IPS DF 4.7 (cell line): Measurements from ENCODE around the gene CD40.
"Not testable (repeated sequence)": the region's sequence is repeated elsewhere in the genome, so short reads cannot be mapped to it uniquely, and the experiment has no call there.

Source experiments
- DNase-seq: peaks from one replicate; pipeline ENCODE4 v3.0.0-alpha.2; 2013; ENCODE audit warnings: low spot score; ENCODE audit errors: extremely low read depth

CD40 gene

GRCh38 chr20:46117704-46118467 is at the start of gene CD40:
CD40 (plus strand) TSS chr20:46118314; CDS start chr20:46118344, 30 bp downstream.
- DNase-seq: no peak

GRCh38 chr20:46070215-46070900 is 47.8 kb upstream of the CD40 start:
- DNase-seq: no peak

GRCh38 chr20:46071573-46071972 is 46.5 kb upstream of the CD40 start:
- no peak for DNase-seq

DNA sequence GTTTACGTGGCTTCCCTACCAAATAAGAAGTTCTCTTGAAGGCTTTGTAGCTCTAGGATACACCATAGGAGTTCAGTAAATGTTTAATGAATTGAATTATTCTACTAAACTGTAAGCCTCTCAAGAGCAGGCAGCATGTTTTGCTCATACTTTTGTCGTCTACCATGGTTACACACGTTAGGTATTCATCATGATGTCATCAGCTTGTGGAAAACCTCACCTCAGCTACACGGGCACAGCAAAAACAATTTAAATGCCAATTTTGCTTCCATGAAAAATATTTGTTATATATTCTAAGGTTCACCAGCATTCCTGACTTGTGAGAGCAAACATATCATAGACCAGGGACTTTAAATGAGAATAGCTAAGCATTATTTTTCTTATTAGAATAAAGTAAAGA is 45.1 kb upstream of the CD40 start:
- no peak for DNase-seq

- DNase-seq: no peak
Measured at GRCh38 chr20:46073443-46073842, 44.7 kb upstream of the CD40 start.

GRCh38 chr20:46074006-46074405 is 44.1 kb upstream of the CD40 start:
- DNase-seq: no peak

GRCh38 chr20:46076806-46077205 is 41.3 kb upstream of the CD40 start:
- no peak for DNase-seq

DNA sequence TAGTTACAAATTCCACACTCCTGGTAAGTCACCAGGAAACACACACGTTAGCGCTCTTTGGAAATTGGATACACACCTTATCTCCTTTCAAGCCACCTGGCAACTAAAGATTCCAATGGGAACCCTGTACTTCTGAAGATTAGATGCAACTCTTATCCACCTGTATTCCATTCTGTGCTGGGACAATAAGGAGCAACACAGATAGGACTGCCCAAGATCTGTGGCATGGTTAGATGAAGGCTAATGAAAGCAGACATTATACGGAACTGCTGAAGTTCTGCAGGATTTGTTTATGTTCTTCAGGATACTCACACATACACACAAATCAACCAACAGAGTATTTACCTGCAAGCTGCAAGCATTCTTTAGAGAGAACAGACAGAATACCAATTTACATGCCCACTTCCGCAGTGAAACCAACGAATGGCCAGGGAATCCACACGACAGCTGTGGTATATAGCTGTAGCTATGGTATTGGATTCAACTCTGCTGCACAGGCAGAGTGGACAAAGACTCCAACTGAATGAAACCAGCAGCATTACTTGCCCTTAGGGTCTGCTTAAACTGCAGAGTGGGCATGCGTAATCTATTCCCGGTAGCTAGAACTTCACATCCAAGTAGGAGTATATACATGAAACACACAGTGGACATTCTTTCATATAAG is 40.3 kb upstream of the CD40 start:
- DNase-seq: no peak

DNA sequence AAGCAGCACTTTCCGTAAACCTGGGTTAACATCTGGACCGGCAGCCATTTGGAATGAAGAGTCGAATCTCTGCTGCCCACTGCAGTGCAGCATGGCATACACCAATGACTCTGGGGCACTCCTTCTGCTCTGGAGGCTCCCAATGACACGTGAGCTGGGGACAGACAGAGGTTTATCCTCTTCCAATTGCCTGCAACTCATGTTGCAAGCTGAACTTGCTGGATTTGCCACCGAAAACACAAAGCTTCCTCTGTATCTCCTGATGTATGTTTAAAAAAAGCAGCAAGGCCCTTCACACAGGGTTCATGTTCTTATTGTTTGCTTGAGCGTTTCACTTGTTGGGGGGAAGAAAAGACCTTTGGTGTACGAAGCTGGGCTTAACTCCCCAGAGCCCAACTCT is 39.2 kb upstream of the CD40 start:
- DNase-seq: no peak

GRCh38 chr20:46081074-46081473 is 37.0 kb upstream of the CD40 start:
- DNase-seq: no peak

DNA sequence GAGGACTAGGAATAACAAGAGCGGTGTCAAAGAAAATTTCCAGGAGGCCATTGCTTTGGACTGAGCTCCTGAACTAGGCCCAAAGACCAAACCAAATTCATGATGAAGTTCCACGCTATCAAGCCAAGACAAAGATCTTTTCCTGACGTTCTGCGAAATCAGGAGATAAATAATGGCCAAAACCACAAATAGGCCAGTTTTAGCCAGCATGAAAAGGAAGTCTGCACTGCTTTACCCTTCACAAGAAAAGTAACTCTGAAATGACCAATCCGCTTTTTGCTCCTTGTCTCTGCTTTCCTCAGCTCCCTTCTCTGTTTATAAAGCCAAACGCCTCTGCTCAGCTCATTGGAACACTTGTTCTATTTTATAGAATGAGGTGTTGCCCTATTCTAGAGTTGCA is 35.0 kb upstream of the CD40 start:
- no peak for DNase-seq

DNA sequence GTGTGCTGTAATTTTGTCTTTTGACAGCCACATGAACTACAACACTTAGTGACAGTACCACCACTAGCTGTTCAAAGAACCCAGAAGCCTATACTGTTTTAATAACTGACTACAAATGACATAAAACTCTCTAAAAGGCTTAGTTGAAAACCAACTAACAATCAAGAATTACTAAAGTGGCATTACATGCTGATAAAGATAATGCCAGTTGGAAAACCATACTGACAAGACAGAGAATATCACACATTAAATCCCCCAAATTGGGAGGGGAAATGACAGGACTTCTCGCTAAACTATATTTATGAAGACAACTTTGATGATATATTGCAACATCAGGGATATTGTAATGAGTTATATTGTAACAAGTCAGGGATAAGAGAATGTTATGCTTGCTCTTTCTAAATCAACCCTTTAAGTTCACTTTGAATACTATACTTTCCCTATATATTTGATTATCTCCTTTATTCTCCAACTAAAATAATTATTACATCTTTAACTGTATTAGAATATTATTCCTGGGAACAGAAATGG is 34.5 kb upstream of the CD40 start:
- no peak for DNase-seq

DNA sequence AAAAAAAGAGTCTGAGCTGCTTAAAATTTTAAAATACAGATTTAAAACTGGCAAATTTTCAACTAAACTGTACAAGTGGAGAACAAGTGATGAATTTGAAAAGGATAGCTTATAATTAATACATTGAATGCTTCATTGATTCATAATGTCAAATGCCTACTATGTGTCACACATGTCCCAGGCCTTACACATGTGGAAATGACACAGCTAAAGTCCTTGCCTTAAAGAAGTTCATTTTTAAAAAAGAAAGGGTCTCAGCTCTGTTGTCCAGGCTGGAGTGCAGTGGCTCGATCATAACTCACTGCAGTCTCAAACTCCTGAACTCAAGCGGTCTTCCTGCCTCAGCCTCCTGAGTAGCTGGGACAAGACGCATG is 33.3 kb upstream of the CD40 start:
- DNase-seq: no peak

GRCh38 chr20:46085179-46085851 is 32.8 kb upstream of the CD40 start:
- no peak for DNase-seq

DNA sequence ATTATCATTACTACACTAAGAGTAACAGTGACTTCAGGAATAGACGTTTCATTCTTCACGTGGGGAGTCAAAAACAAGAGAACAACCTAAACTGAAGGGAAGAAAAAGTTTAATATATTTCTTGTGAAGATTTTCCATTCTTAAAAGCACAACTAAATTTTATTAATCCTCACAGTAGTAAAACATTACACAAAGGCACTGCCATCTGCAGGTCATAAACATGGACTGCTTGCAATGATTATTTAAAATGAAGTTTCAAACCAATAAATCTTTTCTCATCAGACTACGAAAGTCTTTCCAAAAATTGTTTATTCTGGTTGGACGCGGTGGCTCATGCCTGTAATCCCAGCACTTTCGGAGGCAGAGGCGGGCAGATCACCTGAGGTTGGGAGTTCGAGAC is 31.0 kb upstream of the CD40 start:
- no peak for DNase-seq

GRCh38 chr20:46088409-46089166 is 29.5 kb upstream of the CD40 start:
- DNase-seq: no peak

- DNase-seq: no peak
Measured at GRCh38 chr20:46089167-46089416, 29.0 kb upstream of the CD40 start.

GRCh38 chr20:46089417-46090388 is 28.4 kb upstream of the CD40 start, which contains the start of gene NCOA5:
NCOA5 (minus strand) TSS chr20:46089962; CDS start chr20:46079424, 10,538 bp downstream.
- peak; percentile 76 for DNase-seq

GRCh38 chr20:46091622-46092535 is 26.2 kb upstream of the CD40 start:
- DNase-seq: not testable (repeated sequence)
